Spleen (tissue), 7 donors: ENCODE measurements around the gene PCTP.

ENCODE experiments used
- CTCF ChIP-seq, 11 experiments: fragments of 200-600 bp in 7 of 11; fragments of 450-650 bp in 4 of 11; sonication (generic) in 4 of 11; IDR thresholded peaks in 8 of 11; conservative IDR thresholded peaks in 3 of 11; 1 replicate in 7 of 11; 2 replicates in 4 of 11; pipeline versions ENCODE4 v1.4.0 to v1.8.0; 2016 to 2021; ENCODE audit warnings: antibody characterized with exemption in 11 of 11, inconsistent platforms in 4 of 11, mild to moderate bottlenecking in 1 of 11
- POLR2A ChIP-seq, 3 donors: fragments of 450-650 bp; IDR thresholded peaks; one replicate each; pipeline ENCODE4 v1.5.1; 2017; ENCODE audit warnings: antibody characterized with exemption in 3 of 3, mild to moderate bottlenecking in 1 of 3
- POLR2AphosphoS5 ChIP-seq, 3 donors: sonication (generic); formaldehyde crosslinking; IDR thresholded peaks; one replicate each; pipeline ENCODE4 v1.5.1; 2017; ENCODE audit warnings: antibody characterized with exemption in 3 of 3
- donor health status: DM: no; HTN: no; CAD: no; lungs with moderate emphysema.
- donor health status: DM: no; HTN: no; CAD: no.
- donor health status: DM: no; HTN: no; CAD: no.

- TF ChIP-seq CTCF (IDR thresholded peaks at IDR 0.05 in 8 of 11, conservative IDR thresholded peaks at IDR 0.05 in 3 of 11) (no peak), POLR2AphosphoS5 (IDR thresholded peaks at IDR 0.05) (no peak), POLR2A (IDR thresholded peaks at IDR 0.05) (no peak)
Observed at GRCh38 chr17:55727275-55727674, 23.6 kb upstream of the PCTP start.
